HFFc6 (cell line): ENCODE data around the gene LIN28B. TPM values are rescaled to one million over a fixed set of nuclear protein-coding genes. Genes with fewer than 3 reads are reported as not detected.

ENCODE experiments used
- DNase-seq: peaks from one replicate; pipeline ENCODE4 v3.0.0-alpha.2; 2018
- H3K27ac Mint-ChIP-seq: 2 replicates; pipeline ENCODE4 v1.8.0; 2020; ENCODE audit warnings: mild to moderate bottlenecking, mixed read lengths
- H3K27me3 Mint-ChIP-seq: 2 replicates; pipeline ENCODE4 v1.8.0; 2021; ENCODE audit warnings: mild to moderate bottlenecking, moderate library complexity, mixed read lengths; ENCODE audit not compliant: insufficient read depth
- H3K36me3 Mint-ChIP-seq: 2 replicates; pipeline ENCODE4 v1.8.0; 2021; ENCODE audit warnings: low read depth, mixed read lengths
- H3K4me1 Mint-ChIP-seq: 2 replicates; pipeline ENCODE4 v1.8.0; 2020; ENCODE audit warnings: low read depth, mixed read lengths
- H3K4me3 Mint-ChIP-seq: 2 replicates; pipeline ENCODE4 v1.8.0; 2020; ENCODE audit warnings: mild to moderate bottlenecking, moderate library complexity, mixed read lengths
- H3K9me3 Mint-ChIP-seq: 2 replicates; pipeline ENCODE4 v1.8.0; 2020; ENCODE audit warnings: mild to moderate bottlenecking, mixed read lengths
- total RNA-seq, 6 experiments: library from RNA; stranded (reverse); fragmentation: NEBNext Ultra II Directional; extraction: Animal tissue kit (Norgen Biotek cat#: 25700); gene quantifications; 2 replicates in 1 of 6; 3 replicates in 5 of 6; pipeline ENCODE4 v1.2.3, GENCODE V29; 2021
- TF ChIP-seq, protein P1 (sequence below): fragments of 200-600 bp; sonication (generic); IDR thresholded peaks from 2 replicates; pipeline ENCODE4 v1.5.0; 2021; ENCODE audit warnings: antibody characterized with exemption, mild to moderate bottlenecking

The LIN28B gene
- total RNA-seq, 6 experiments from 2014 or later: not detected

DNA sequence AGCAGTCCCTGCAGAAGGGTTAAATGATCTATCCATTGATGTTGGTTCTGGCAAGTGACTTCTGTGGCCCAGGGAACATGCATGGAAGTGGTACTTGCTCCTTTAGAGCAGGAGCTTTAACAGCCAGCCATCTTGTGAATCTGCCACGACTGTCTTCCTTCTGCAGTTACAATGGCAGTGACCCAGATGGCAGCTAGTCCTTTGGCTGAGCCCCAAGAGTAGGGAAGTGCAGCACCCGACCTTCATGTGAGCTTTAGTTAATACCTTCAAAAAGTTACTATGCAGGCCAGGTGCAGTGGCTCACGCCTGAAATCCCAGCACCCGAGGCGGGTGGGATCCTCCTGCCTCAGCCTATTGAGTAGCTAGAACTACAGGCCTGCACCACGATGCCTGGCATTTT lies 156.5 kb downstream of the LIN28B start:
- H3K27me3 Mint-ChIP-seq: peaks cover 2% of the 10 kb centered on the region; the same call in 1 of the 2 replicates
- TF ChIP-seq, protein P1, sequence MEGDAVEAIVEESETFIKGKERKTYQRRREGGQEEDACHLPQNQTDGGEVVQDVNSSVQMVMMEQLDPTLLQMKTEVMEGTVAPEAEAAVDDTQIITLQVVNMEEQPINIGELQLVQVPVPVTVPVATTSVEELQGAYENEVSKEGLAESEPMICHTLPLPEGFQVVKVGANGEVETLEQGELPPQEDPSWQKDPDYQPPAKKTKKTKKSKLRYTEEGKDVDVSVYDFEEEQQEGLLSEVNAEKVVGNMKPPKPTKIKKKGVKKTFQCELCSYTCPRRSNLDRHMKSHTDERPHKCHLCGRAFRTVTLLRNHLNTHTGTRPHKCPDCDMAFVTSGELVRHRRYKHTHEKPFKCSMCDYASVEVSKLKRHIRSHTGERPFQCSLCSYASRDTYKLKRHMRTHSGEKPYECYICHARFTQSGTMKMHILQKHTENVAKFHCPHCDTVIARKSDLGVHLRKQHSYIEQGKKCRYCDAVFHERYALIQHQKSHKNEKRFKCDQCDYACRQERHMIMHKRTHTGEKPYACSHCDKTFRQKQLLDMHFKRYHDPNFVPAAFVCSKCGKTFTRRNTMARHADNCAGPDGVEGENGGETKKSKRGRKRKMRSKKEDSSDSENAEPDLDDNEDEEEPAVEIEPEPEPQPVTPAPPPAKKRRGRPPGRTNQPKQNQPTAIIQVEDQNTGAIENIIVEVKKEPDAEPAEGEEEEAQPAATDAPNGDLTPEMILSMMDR: no peak
- H3K4me3 Mint-ChIP-seq: no peak overlapping the region
- no peaks in the 10 kb centered on the region for H3K36me3 Mint-ChIP-seq
- DNase-seq: no peak
- H3K27ac Mint-ChIP-seq: no peak overlapping the region
- no peaks in the 10 kb centered on the region for H3K9me3 Mint-ChIP-seq
- H3K4me1 Mint-ChIP-seq: no peaks in the 10 kb centered on the region

DNA sequence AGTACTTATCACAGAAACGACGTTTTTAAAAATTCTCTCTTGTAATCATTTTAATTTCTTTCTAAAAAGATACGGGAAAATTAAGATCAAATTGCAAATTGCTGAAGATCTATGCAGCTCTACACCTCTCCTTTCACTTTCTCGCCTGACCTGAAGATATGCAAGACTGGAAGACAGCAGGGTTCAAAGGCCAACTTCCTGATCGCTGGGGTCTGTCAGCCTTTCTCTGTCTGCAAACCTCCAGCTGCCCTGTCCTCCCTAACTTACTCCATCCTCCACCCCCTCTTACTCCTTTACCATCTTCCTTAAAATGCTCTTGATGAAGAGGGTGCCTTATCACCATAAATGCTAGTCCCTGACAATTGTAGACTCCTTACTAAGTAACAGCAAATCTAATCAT lies 159.2 kb downstream of the LIN28B start:
- Mint-ChIP-seq H3K9me3 (no peaks in the 10 kb centered on the region), H3K36me3 (peaks cover 3% of the 10 kb centered on the region; the same call in 1 of the 2 replicates), H3K27ac (no peak overlapping the region; the same call in 1 of the 2 replicates), H3K4me1 (peaks cover 7% of the 10 kb centered on the region; the same call in 1 of the 2 replicates), H3K4me3 (no peak overlapping the region), H3K27me3 (peaks cover 2% of the 10 kb centered on the region; the same call in 1 of the 2 replicates)
- no peak for DNase-seq
- TF ChIP-seq, protein P1: no peak

DNA sequence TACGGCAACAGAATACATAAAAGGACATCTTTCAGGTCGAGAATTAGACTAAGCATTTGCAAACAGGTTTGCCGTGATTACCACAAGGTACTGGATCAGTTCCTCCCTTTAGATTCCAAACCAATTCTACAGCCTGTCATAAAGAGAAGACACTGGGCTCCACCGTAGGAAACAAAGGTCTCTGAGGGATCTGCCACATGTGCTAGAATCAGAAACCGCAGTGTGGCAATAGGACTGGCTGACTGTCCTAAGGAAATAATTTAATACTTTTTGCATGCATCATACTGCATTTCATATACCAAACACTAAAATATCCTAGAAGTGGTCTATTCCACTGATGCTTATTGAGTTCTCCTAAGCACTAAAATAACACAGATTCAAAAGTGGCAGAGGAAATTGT lies 163.7 kb downstream of the LIN28B start:
- Mint-ChIP-seq H3K27me3 (no peaks in the 10 kb centered on the region), H3K27ac (peak overlapping the region; percentile 17; the same call in 1 of the 2 replicates), H3K4me3 (no peak overlapping the region), H3K9me3 (no peaks in the 10 kb centered on the region), H3K36me3 (peaks cover 3% of the 10 kb centered on the region; the same call in 1 of the 2 replicates), H3K4me1 (peaks cover 13% of the 10 kb centered on the region)
- TF ChIP-seq, protein P1: no peak
- peak; percentile 32 for DNase-seq

DNA sequence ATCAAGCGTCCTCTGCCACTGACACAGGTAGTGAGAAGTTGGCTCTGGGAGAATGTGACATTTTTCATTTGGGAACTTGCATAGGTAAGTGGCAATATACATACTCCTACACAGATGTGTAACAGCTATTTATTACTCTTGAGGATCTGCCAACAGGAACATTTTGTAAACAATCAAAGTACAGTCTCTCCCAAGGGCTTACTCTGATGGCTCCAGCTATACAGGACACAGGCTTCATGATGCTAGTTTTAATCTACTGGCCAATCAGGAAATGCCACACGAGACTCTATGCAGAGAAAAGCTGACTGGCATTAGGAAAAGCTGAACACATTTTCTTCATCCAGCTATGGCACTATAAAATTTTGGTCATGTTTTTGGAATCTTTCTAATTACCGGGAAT lies 165.1 kb downstream of the LIN28B start:
- no peak overlapping the region for H3K4me3 Mint-ChIP-seq
- no peak overlapping the region for H3K27ac Mint-ChIP-seq
- DNase-seq: no peak

DNA sequence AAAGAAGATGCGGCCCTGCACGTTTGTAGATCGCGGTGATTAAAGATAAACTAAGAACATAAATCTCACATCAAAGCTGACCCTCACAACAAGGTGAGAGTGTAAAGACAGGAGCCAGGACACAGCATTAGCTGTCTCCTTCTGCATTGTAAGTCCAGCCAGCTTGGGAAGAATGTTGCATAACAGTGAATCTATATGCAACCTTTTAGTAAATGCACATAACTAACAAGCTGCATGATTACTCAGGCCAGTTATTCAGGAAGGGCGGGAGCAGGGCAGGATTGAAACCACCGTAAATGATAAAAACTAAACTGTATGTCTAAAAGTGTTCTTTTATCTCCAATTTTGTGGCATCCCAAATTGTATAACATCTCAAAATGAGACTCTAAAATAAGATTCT lies 165.8 kb downstream of the LIN28B start:
- no peak overlapping the region for H3K27ac Mint-ChIP-seq
- H3K4me3 Mint-ChIP-seq: no peak overlapping the region
- H3K36me3 Mint-ChIP-seq: peaks cover 3% of the 10 kb centered on the region; the same call in 1 of the 2 replicates
- no peak for DNase-seq
- peaks cover 13% of the 10 kb centered on the region for H3K4me1 Mint-ChIP-seq
- TF ChIP-seq, protein P1: no peak
- H3K9me3 Mint-ChIP-seq: no peaks in the 10 kb centered on the region
- no peaks in the 10 kb centered on the region for H3K27me3 Mint-ChIP-seq

More for the DNA sequence above, 165.1 kb downstream of the LIN28B start:
- H3K36me3 Mint-ChIP-seq: peaks cover 3% of the 10 kb centered on the region; the same call in 1 of the 2 replicates
- no peaks in the 10 kb centered on the region for H3K9me3 Mint-ChIP-seq
- TF ChIP-seq, protein P1: no peak
- peaks cover 13% of the 10 kb centered on the region for H3K4me1 Mint-ChIP-seq
- H3K27me3 Mint-ChIP-seq: no peaks in the 10 kb centered on the region

Other genes starting within 250 kb of the LIN28B start
- 1 to 10 TPM; 7.2 to 8.8 (median 8.5) TPM for gene HACE1, start 97.2 kb upstream of the LIN28B start, total RNA-seq
- gene POPDC3, start 222.9 kb downstream of the LIN28B start, total RNA-seq: 10 to 100 TPM; 15.4 to 24.1 (median 21.2) TPM